ENCODE measurements around the gene CDT1. TPM values are rescaled to one million over a fixed set of nuclear protein-coding genes. Genes with fewer than 3 reads are reported as not detected.
A peak's percentile ranks its signal among the peaks of the same experiment; 100 is the strongest.

CDT1 gene
- polyA plus RNA-seq, 1 of the 3 experiments (the other 2 are of a cell fraction), result 6.1 TPM

GRCh38 chr16:88772871-88773811, 30.4 kb upstream of the CDT1 start (continued):
- TF ChIP-seq CTCF (IDR thresholded peaks at IDR 0.05) (no peak), ELF1 (IDR thresholded peaks at IDR 0.05) (no peak), GABPA (IDR thresholded peaks at IDR 0.05; ENCODE audit: low read depth) (no peak), RAD21 (IDR thresholded peaks at IDR 0.05; ENCODE audit: low read length) (no peak), SMC3 (IDR thresholded peaks at IDR 0.05; ENCODE audit: low read depth, low read length) (no peak), USF2 (IDR thresholded peaks at IDR 0.05; ENCODE audit: borderline replicate concordance, low read depth, low read length) (no peak), USF1 (IDR thresholded peaks at IDR 0.05; ENCODE audit: borderline replicate concordance, low read depth) (peak; percentile 76; the same call in 1 of the 2 replicates), MAX (IDR thresholded peaks at IDR 0.05; ENCODE audit: low read depth) (peak; percentile 99), RFX5 (IDR thresholded peaks at IDR 0.05; ENCODE audit: low read length) (no peak), ZBTB33 (IDR thresholded peaks at IDR 0.05; ENCODE audit: borderline replicate concordance, low read depth) (0 out of 2 replicates have a peak, but pooled peaks have one; percentile 39), FOXM1 (IDR thresholded peaks at IDR 0.05; ENCODE audit: low read depth) (no peak; the same call in 1 of the 2 replicates), NRF1 (IDR thresholded peaks at IDR 0.05; ENCODE audit: low read depth, low read length) (no peak)

- H3K9me2 ChIP-seq, result no peaks in the 10 kb centered on the region
- POLR2A ChIA-PET, result no interaction called here
- H3K4me1 ChIP-seq (ENCODE audit: control insufficient read depth in 1 of 2, insufficient read depth in 2 of 2, low read depth in 1 of 2, low read length in 1 of 2), result peaks cover 26 to 48% of the 10 kb centered on the region in 2 experiments; a peak in 3 of 4 replicates
- DNase-seq, result no peak
- no peaks in the 10 kb centered on the region for H3K36me3 ChIP-seq (replicated peaks in 1 of 2; ENCODE audit: control insufficient read depth in 1 of 2, insufficient read depth in 2 of 2, low read length in 1 of 2)
- peak overlapping the region in 1 of 2 experiments; percentile 35; a peak in 1 of 4 replicates for H3K27ac ChIP-seq (ENCODE audit: low read depth in 2 of 2, low read length in 1 of 2)
- CTCF ChIA-PET, result interaction anchor here (0.9 to 30.9 kb wide), 7 partner anchors 9 to 442 kb away, joined by 3 to 540 read pairs (median 4); no protein-coding TSS in a partner anchor
- 77% methylated on average over 5 of the region's 12 CpGs for WGBS (ENCODE audit: low lambda C conversion rate)
- H3F3A ChIP-seq (replicated peaks; ENCODE audit: insufficient read depth), result peaks cover 34% of the 10 kb centered on the region
- H3K4me2 ChIP-seq, result peak overlapping the region; percentile 76
- H3K27me3 ChIP-seq (ENCODE audit: insufficient read depth), result no peaks in the 10 kb centered on the region
- H2AFZ ChIP-seq (ENCODE audit: low read depth), result no peak overlapping the region
- H3K9ac ChIP-seq, result no peak overlapping the region
- H3K79me2 ChIP-seq (ENCODE audit: insufficient read depth), result peaks cover 94% of the 10 kb centered on the region
- H3K4me3 ChIP-seq (ENCODE audit: low read depth in 2 of 2, low read length in 1 of 2), result no peak overlapping the region
- peaks cover 94% of the 10 kb centered on the region for H4K20me1 ChIP-seq (ENCODE audit: insufficient read depth)
- H3K9me3 ChIP-seq, result no peaks in the 10 kb centered on the region
- TF ChIP-seq TCF12 (IDR thresholded peaks at IDR 0.05), result no peak
These were observed 29.7 kb upstream of the CDT1 start for GRCh38 chr16:88773812-88774291.

All from SK-N-SH (cell line).